ENCODE results near the gene HOXA13.

The HOXA13 gene

DNA sequence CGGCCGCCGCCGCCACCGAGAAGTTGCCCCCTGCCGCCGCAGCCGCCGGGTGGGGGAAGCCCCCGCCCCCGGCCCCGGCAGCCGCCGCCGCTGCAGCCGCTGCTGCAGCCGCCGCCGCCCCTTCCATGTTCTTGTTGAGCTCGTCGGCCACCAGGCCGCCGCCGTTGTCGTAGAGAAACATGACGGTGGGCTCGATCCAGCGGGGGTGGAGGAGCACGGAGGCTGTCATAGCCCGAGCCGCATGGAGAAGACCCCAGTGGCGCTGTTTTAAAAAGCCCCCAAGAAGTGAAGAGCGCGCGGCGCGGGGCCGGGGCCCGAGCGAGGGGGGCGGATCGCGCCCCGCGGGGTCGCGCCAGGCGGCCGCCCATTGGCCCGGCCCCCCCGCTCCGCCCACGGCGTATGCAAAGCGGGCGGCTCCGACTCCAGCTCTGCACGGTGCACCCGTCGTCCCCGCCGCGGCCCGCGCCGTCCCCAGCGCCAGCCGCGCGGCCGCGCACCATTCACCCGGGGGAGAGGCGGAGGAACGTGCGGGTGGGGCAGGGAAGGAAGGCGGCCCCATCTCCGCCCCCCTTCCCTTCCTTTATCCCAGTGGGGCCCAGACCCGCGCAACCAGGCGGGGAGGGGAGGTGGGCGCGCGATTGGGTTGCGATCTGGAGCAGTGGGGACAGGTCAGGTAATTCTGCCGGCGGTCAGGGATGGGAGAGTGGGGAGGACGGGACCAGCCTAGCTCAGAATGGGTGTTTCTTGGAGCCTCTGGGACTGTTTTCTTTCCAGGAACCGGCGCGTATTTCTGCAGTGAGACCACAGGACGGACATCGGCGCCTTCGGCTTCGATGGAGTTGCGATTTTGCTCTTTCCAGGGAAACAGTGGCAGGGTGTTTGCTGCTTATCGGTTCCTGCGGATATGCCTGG lies at the start of gene HOXA13:
Gene HOXA13 (minus strand): TSS at position 243 of the 912 bp plus-strand sequence. CDS start 14 bp downstream, at position 229.
- DNase-seq (ENCODE audit: low spot score), result no peak

DNA sequence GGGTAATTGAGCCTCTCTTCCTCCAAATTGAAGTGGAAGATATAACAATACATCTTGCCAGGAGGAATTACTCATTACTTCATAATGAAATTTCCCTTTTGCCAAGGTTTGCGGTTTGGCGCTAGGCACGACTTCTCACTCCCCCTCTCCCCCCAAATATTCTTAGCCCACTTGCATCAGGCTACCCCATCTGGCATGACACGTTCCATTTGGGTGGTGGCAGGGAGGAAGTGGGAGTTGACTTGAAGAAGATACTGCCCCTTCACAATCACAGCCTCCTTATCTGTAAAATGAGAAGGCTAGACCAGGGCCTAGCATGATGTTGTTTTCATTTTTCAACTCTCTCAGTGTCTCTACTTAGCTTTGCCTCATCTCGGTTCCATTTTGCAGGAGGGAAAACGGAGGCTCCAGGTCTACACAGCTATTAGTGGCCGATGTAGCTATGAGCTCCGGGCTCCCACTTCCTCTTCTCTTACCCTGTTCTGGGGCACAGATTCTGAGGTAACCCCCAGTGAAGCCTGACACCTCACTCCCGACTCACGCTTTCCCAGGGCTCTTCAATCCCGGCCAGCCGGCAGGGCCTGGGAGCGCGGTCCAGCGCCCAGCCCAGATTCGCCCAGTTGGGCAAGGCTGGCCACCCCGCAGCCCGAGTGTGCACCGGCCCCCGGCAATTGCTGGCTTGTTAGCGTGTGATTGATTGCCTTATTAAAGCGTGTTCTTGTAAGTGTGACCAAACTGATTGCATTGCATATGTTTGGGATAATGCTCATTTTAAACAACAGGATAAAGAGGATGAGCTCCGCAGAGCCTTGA lies 49.2 kb upstream of the HOXA13 start:
- DNase-seq (ENCODE audit: low spot score), result no peak

DNA sequence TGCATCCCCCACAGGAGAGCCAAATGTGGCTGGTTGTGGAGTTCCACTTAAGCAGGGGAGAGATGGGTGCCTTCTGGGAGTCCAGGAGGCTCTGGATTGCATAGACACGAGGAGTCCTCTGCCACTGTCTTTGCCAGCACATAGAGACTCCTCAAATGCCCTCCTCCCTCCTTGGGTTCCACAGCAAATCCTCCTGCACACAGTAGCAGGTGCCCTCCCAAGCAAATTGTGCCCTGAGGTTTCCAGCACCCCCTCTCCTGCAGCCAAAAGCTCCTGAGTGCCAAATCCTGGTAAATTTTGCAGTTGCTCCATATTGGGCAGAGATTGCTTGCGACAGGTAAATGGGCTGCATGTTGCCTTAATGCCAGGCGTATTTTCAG lies 48.5 kb upstream of the HOXA13 start:
- no peak for DNase-seq (ENCODE audit: low spot score)

DNA sequence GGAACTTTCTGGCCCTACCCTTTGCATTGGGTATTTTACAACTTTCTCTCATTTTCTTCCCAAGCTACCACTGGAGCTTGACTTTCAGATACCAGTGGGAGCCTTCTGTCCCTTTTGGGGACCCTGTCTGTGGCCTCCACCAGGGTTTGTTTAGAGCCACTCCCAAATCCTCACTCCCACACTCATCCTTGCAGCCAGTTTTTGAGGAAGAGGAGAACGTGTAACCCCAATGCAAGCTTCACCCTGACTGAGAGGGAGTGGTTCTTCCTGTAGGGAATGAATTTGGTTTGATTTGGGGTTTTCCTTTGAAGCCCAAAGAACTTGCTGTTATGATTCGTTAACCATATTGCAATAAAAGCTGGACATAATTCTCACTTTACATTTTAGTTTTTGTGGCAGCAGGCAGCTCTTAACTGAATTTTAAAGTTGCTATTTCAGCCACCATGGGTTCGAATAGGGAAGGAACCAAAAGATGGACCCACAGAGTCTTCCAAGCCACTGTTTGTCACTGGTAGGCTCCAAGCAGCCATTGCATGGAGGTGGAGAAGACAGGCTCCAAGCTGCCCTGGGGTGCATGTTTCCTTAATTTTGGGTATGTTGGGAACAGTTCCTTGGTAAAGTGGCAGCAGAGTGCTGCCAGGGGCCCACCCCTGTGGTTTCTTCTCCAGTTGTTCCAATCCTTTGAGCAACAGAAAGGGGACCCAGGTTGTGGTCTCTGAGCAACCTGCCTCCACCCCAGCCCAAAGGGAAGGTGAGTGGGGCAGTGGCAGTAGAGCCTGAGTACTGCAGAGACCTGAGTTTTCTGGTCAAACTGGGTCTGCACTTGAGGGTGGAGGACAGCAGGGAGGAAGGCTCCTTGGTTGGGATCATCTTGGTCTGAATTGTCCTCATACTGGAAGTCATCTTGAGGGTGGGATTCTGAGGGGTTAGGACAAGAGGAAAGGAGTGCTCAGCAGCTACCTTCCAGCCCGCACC lies 47.8 kb upstream of the HOXA13 start:
- DNase-seq (ENCODE audit: low spot score), result no peak

DNA sequence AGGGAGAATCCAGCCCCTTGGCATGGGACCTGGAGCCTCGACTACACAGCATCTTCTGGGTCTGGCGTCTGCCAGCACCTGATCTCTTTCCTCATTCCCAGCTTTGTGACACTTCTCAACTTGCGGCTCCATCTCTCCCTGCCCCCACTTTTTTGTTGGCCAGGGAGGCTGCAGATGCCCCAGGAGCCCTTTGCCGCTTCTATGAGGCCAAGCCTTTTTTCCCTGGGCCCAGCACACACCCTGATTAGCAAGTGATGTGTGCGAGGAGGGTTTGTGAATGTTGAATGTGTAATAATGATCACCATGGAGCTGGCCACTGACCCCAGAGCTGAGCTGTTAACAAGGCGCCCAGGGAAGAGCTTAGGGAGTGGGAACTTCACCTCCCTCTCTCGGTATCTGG lies 47.1 kb upstream of the HOXA13 start:
- DNase-seq (ENCODE audit: low spot score), result no peak

DNA sequence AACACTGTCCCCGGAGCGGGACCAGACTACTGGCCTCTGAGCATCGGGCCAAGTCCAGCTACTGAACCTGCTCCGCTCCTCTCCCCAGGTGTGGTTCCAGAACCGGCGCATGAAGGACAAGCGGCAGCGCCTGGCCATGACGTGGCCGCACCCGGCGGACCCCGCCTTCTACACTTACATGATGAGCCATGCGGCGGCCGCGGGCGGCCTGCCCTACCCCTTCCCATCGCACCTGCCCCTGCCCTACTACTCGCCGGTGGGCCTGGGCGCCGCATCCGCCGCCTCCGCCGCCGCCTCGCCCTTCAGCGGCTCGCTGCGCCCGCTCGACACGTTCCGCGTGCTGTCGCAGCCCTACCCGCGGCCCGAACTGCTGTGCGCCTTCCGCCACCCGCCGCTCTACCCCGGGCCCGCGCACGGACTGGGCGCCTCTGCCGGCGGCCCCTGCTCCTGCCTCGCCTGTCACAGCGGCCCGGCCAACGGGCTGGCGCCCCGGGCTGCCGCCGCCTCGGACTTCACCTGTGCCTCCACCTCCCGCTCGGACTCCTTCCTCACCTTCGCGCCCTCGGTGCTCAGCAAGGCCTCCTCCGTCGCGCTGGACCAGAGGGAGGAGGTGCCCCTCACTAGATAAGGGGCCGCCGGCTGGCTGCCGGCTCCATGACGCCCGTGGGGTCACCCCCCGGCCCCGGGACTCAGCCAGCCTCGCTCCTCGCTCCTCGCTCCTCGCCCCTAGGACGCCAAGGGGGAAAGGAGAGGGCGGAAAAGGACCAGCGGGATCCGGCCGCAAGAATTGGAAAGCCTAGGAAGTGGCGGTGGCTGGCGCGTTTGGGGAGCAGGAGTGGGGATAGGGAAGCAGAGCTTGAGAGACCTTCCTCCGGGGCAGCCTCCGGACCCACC lies 46.2 kb upstream of the HOXA13 start:
- no peak for DNase-seq (ENCODE audit: low spot score)

DNA sequence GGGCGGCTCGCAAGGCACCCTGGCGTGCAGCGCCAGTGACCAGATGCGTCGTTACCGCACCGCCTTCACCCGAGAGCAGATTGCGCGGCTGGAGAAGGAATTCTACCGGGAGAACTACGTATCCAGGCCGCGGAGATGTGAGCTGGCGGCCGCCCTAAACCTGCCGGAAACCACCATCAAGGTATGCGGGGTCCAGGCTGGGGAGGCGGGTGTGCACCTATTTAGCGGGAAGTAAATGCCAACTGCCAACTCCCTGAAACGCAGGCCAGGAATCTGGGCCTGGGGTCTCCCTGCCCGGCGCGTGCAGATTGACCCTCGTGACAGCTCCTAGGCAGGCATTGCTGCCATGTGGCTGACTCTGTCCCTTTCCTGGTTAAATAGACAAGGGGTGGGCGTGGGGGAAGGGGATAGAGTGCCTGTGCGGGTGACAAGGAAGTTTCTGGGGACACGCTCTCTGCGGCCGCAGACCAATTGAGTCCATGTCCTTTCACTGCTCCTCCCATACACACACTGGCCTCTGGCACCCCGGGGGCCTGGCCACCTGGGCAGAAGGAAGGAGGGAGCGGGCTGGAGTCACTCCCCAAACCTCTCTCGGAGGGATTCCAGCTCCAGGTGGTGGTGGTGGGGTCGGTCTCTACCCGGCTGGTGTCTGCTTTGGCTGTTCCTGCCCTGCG lies 45.4 kb upstream of the HOXA13 start:
- no peak for DNase-seq (ENCODE audit: low spot score)

DNA sequence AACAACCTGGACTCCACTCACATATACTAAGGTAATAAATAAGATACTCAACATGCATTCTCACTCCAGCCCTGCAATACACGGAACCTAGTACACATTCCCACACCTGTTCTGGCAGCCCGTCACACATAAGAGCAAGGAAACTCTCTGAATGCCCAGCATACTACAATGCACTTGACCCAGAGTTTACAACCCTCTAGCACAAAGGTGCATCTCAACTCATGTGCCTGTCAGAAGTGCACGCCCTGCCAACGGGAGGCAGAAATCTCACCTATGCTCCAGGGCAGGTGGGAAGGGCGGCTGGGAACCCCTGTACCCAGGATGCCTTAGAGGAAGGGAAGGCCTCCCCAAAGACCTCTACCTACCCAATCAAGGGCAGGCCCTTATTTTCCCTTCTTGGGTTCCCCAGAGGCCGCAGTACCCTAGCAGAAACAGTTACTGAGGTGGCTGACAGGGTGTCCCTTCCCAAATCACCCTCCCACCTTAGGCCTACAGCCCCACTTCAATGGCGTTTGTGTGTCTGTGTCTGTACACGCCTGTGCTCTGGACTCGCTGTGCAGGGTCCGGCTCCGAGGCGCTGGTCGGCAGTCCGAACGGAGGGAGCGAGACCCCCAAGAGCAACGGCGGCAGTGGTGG lies 44.7 kb upstream of the HOXA13 start:
- DNase-seq (ENCODE audit: low spot score), result no peak

DNA sequence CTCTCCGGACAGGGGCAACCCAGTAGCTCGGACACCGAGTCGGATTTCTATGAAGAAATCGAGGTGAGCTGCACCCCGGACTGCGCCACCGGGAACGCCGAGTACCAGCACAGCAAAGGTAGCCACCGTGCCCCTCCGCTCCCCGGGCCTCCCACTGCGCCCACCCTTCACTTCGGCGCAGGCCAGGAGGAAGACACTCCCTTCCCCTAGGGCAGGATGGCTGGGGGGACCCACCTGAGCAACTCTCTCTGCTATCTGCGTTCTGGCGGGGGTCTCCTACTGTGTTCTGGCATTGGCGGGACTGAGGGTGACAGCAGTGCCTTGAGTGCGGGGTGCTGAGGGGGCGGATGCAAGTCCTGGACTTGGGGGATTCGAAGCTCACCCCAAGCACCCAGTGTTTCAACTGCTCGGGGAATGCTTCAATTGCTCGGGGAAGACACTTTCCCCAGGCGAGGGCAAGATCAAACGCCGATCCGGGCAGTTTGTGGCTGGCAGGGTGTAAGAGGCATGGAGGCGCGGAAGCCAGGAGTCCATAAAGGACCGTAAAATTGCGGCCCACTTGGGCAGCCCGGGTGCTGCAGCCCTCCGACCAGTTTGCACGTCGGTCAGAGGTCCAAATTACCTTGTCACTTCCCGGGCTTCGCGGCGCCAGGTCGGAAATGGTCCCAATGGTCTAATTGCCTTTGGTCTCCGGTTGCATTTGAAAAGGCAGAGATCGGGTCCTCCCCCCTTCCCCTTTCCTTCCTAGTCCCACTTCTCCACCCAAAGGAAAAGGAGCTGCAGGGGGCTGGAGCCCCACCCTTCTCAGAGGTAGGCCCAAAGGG lies 43.7 kb upstream of the HOXA13 start:
- DNase-seq (ENCODE audit: low spot score), result no peak

DNA sequence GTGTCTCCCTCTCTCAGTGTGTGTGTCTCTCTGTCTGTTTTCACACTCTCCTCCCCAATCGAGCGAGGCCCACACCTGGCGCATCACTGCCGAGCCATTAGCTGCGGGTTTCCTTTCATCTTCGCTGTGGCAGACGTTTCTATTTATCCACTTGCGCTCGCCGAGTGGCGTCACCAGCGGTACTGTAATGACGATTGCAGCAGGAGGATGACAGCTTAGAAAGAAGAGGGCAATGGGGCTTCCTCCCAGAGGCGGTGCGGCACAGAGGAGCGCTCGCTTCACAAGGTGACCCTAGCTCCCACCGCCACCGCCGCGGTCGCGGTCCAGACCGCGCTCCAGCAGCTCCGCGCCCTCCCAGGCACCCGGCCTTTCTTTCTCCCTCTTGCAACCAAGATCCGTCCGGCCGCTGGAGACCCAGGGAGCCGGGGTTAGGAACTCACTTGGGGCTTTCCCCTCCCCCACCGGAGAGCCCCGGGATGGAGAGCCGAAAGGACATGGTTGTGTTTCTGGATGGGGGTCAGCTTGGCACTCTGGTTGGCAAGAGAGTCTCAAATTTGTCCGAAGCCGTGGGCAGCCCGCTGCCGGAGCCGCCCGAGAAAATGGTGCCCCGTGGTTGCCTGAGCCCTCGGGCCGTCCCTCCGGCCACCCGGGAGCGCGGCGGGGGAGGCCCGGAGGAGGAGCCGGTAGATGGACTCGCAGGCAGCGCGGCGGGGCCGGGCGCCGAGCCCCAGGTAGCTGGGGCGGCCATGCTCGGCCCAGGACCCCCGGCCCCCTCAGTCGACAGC lies 42.9 kb upstream of the HOXA13 start, which contains the start of gene EVX1:
Gene EVX1 (plus strand): TSS at position 248 of the 785 bp plus-strand sequence. CDS start 229 bp downstream, at position 477.
- no peak for DNase-seq (ENCODE audit: low spot score)

DNA sequence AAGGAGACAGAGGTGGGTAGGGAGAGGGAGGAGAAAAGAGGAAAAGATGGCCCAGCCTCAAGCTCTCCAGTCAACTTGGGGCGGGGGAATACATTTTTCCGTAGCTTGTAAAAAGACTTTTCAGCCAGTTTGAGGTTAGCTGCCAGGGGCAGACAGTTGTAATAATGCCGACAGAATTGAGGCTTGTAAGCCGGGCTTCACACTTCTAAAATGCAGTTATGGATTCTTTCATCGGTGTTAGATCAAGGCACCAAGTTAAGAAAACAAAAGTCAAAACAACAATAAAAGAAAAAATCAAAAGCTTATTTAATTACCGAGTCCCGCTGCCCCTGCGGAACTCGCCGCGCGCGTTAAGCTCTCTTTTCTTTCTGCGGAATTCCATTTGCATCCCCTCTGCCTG lies 42.3 kb upstream of the HOXA13 start:
- no peak for DNase-seq (ENCODE audit: low spot score)

DNA sequence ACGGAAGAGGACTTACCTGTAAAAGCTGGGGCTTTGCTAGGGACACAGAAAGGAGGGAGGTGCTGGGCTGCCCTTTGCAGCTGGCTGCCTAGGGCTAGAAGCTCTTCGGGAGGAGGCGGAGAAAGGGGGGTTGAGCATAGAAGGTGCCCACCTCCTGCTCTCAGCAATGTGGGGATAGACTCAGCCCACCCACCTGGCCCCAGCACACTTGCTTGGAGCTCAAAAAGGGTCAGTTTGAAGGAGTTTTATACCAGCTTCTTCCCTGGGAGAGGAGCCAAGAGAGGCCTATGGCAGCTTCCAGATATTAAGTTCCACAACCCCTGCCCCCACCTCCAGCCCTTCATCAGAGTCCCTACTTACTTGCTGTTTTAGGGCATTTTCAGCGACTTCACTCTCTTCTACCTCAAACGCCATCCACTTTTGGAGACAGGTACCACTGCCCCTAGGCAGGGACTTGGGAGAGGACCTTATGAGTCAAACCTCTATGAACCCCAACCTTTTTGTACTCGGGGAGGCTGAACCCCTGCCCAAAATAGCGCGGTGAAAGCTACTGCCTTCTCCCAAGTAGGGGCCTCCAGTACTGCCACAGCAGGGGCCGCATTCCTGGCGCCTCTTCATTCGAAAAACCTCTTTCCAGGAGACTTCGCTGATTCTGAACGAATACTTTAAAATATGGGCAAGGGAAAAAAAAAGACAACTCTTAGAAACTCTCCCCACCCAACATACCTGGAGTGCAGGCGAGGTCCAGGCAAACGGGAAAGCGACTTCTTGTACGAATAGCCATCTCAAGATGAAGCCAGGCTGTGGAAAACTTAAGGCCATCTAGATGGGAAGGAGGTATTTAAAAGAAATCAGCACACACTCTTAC lies 41.5 kb upstream of the HOXA13 start:
- DNase-seq (ENCODE audit: low spot score), result no peak

DNA sequence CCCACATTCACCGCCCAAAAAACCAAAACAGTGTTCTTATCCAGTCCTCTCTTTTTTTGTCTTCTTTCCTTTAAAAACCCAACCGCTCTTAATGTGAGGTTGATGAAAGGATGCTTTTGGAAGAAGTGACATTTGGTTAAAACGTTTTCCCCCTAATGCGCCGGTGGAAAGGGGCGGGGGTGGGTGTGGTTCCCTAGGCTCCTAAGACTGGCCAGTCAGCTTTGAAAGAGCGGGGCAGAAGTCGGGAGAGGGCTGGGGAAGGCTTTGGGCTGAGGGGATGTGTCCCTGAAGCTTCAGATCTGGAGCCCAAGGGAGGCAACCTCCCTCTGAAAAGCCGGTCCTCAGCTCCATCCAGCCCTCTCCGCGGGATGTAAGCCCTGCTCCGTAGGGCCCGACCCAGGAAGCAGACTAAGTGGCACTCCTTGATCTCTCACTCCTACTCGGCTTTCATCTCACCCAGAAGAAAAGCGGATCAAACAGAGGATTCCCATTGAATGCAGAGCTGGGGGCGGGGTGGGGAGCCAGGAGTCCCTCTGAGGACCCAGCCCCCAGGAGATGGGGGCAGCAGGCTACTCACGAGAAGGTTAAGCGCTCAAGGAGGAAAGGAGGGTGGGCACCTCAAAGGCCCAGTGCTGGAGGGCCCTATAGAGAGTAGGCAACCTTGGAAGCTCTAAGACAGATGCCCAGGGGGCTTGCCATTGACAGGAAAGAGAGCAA lies 40.3 kb upstream of the HOXA13 start:
- DNase-seq (ENCODE audit: low spot score), result no peak

DNA sequence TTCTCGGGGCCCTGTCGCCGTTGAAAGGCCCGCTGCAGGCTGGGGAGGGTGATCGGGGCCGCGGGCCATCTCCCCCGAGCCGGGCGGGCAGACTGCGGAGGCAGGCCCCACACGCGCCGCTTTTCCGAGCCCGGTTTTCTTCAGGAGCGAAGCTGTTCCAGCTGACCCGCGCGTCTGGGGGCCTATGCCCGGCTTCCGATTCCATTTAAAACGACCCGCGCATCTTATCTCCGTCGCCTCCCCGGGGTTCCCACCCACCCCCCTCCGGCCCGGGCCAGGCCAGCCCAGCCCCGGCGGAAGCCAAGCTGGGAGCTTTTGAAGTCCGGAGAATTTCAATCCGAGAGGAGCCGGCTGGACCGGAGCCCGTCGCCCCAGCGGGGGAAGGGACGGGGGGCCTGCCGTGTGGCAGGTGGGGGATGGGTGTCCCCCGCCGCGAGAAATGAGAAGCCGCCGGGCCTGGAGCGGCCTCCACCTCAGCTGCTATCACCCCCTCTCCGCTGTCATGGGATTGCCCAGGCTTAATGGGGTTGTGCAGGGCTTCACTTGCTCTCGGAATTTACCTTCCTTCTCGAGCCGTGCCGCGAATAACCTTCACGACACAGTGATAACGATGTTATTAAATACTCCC lies 39.6 kb upstream of the HOXA13 start:
- no peak for DNase-seq (ENCODE audit: low spot score)

DNA sequence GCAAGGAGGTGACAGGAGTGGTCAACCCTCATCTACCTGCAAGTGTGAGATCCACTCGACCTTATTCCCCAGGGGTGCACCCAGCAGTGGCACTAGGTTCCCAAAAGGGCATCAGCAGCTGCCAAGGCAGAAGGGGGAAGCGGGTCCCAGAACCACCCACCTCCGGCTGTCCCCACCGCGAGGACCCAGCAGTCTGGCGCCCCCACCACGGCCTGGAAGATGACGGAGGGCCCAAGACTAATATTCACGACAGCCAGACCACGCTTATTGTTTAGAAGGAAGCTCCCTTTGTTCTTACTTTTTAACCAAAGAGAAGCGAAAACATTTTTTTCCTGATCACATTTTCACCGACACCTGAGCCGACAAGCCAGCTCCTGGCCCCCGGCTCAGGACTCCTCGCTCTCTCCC lies 39.1 kb upstream of the HOXA13 start:
- DNase-seq (ENCODE audit: low spot score), result no peak

Data from kidney capillary endothelial cell (primary cell).